HG02840 (cell line): ENCODE results near the gene POU2F3.
"Not testable (repeated sequence)": the region's sequence is repeated elsewhere in the genome, so short reads cannot be mapped to it uniquely, and the experiment has no call there.

Experiments
- ATAC-seq: cut with Tn5 transposase; IDR thresholded peaks from one replicate; pipeline ENCODE4 v1.9.1; 2021; ENCODE audit warnings: mild to moderate bottlenecking, moderate library complexity, moderate number of reproducible peaks; ENCODE audit not compliant: unreplicated experiment, low FRiP score

Gene POU2F3

GRCh38 chr11:120272303-120272702 is 32.4 kb downstream of the POU2F3 start:
- no peak for ATAC-seq

- no peak for ATAC-seq
Observed at GRCh38 chr11:120273432-120273831, 33.5 kb downstream of the POU2F3 start.

GRCh38 chr11:120273956-120274355 is 34.0 kb downstream of the POU2F3 start:
- ATAC-seq: not testable (repeated sequence)

DNA sequence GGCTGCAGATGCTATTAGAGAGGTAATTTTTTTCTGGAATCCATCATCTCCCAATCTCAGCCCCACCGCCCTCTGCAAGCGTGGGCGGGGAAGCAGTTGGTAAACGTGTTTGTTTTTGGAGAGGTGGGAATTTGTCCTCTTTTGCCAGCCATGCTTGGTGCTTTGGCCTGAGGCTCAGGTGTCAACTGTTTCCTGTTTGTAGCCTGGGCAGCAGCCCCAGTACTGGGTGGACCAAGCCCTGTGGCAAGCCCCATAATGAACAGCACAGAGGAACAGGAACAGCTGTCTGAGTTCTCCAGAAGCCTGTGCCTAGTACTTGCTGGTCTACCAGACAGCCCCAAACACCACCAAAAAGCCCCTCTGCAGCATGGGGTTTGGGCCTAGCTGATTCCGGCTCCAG is 39.6 kb downstream of the POU2F3 start:
- ATAC-seq: no peak

GRCh38 chr11:120280600-120281051 is 40.7 kb downstream of the POU2F3 start:
- no peak for ATAC-seq

DNA sequence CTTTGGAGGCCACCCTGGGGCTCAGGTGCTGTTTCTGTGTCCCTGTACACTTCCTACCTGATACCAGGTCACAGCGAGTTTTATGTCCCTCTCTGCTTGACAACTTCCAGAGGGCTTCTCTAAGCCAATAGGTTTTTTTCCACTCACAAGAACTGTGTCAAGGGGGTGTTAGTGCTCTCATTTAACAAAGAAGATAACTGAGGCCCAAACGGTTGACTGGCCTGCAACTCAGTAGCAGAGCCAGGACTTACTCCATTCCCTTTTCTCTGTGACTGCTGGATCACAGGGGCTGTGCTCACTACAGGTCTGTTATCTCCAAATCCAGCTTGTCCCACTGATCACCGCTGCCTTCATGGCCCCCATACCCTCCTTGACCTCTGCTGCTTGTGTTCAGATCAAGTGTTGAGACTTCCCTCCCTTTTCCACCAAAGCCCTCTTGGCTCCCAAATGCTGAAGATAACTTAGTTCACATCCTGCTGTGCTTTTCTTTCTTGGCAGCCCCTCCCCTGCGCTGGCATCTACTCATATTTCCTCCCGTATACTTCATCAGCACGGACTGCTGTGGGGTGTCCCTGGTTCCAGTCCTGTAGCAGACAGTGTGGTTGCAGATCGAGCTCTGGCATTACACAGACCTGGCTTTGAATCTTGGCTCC is 41.3 kb downstream of the POU2F3 start:
- no peak for ATAC-seq

GRCh38 chr11:120283124-120283523 is 43.2 kb downstream of the POU2F3 start:
- ATAC-seq: no peak

- no peak for ATAC-seq
Observed at GRCh38 chr11:120284272-120284671, 44.3 kb downstream of the POU2F3 start.

GRCh38 chr11:120285256-120285655 is 45.3 kb downstream of the POU2F3 start:
- ATAC-seq: no peak

- no peak for ATAC-seq
Observed at GRCh38 chr11:120288021-120288420, 48.1 kb downstream of the POU2F3 start.

DNA sequence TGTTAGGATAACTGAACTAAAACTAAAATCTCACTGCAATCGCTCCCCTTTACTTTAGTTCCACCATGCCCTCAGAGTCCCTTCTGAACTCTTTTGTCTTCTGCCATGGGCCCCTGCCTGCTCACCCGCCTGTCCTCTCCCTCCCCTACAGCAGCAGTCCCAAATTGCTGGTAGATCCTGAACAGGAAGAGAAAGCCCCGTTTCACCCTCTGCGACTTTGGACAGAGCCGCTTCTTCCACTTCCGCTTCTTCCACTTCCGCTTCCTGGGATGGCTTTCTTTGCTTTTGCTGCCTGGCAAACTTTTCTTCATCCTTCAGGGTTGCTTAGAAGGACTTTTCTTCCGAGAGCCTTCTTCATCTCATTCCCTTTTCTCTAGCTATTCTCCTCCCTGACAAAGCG is 49.5 kb downstream of the POU2F3 start:
- no peak for ATAC-seq

DNA sequence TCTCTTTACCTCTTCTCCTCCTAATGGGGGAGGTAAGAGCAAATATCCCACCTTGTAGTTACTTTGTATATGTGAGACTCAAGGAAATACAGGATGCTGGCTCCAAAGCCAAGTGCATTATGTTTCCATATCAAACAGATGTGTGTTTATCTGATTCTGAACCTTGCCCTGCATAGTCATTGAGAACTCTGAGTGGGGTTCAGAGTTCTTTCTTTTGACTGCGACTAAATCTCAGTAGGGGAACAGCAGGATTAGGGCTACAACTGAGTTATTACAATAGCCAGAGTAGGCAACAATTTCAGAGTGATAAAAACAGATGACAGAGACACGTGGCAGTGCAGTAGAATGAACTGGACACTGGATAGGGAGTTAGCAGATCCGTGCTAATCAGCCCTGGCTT is 51.0 kb downstream of the POU2F3 start:
- no peak for ATAC-seq

DNA sequence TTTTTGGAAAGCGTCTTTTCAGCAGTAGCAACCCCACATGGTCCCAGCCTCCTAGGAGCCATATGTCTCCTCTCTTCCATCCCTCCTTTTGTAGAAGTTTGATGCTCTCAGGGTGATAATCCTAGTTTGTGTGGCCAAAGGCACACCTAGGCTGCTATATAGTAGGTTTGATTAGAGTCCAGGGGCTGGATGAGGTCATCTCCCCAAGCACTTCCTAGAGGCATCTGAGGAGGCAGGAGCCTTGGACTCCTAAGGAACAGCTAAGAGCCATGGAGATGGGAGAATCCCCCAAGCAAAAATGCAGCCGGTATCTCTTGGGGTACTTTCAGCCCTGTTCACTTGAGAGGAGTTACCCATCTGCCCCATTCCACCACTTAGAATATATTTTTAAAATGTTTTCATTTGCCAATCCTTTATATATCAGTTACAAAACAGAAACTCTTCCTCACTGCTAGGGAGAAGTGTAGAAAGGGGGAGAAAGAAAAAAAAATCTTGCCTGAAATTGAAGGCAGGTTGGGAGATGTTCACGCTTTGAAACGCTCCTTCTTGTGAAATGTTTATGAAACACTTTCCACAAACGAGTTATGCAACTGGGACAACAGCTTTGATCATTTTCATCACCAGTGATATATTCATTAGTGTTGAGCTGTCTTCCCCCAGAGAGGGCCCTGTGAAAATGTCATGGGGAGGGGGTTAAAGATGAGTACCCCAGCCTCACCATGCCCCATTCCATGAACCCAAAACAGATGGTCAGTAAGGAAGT is 53.3 kb downstream of the POU2F3 start:
- ATAC-seq: no peak

GRCh38 chr11:120294096-120294495 is 54.2 kb downstream of the POU2F3 start:
- ATAC-seq: no peak

DNA sequence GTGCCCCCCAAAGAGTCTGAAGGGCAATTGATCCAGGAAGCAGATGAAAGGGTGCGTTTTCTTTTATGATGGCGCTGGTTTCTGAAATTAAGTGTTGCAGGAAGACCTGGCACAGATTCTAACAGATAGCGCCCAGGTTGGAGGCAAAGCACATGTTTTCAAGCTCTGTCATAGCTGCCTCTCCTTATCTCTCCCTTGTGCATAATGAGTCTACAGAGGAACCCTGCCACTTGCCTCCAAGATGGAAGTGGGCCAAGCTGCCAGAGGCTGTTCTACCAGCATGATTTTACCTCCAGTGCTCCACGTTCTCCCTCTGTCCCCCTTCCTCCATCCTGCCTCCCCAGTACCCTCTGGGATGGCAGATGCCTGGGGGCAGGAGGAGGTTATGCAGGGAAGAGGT is 55.2 kb downstream of the POU2F3 start:
- no peak for ATAC-seq

DNA sequence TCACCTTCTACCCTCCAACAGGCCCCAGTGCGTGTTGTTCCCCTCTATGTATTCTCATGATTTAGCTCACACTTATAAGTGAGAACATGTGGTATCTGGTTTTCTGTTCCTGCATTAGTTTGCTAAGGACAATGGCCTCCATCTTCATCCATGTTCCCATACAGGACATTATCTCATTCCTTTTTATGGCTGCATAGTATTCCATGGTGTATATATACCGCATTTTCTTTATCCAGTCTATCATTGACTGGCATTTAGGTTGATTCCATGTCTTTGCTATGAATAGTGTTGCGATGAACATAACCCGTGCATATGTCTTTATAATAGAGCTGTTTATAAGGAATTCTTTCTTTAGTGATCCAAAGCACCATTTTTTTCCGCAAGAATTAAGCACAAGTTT is 56.6 kb downstream of the POU2F3 start:
- ATAC-seq: no peak

GRCh38 chr11:120298461-120298860 is 58.5 kb downstream of the POU2F3 start:
- ATAC-seq: no peak

- no peak for ATAC-seq
Observed at GRCh38 chr11:120302001-120302805, 62.3 kb downstream of the POU2F3 start.

DNA sequence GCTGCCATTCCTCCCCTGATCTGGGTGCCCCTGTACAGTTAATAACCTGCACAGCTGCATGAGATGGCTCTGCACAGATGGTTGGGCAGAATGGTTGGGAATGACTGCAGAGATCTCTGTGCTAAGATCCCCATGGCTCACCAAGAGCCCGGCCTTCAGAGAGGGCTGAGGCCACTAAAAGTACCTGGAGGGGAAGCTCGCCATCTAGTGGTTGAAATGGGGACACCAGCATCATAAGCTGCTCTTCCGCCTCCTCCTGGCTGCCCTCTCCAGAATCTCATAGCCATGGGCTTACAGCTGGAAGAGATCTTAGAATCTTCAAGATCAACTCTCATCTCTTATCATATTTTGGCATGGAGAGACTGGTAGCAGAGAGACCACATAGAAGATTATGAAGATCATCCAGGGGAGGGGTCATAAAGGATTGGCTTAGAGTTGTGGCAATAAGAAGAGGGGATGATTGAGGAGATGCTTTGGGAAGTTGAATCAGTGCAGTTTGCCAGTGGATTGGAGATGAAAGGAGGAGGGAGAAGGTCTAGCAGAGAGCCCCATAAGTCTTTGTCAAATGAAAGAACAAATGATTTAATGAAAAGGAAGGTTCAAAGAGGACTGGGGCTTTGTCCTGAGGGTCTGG is 63.2 kb downstream of the POU2F3 start:
- no peak for ATAC-seq

GRCh38 chr11:120304526-120304925 is 64.6 kb downstream of the POU2F3 start:
- no peak for ATAC-seq

- no peak for ATAC-seq
Observed at GRCh38 chr11:120305286-120305685, 65.3 kb downstream of the POU2F3 start.
